HCT116 (cell line): ENCODE measurements around the gene PHACTR4.

ENCODE experiments used
- CEBPB ChIP-seq: IDR thresholded peaks from 2 replicates; pipeline ENCODE4 v1.6.1; 2012; ENCODE audit warnings: low read depth
- EZH2phosphoT487 ChIP-seq: fragments of 200-600 bp; IDR thresholded peaks from 2 replicates; pipeline ENCODE4 v1.6.1; 2018; ENCODE audit warnings: antibody characterized with exemption, borderline replicate concordance
- JUND ChIP-seq: IDR thresholded peaks from 2 replicates; pipeline ENCODE4 v1.6.1; 2012
- POLR2A ChIP-seq: IDR thresholded peaks from 2 replicates; pipeline ENCODE4 v1.7.0; 2011; ENCODE audit warnings: borderline replicate concordance; ENCODE audit not compliant: insufficient read depth, insufficient read length; ENCODE audit errors: extremely low read depth
- POLR2AphosphoS5 ChIP-seq: IDR thresholded peaks from 2 replicates; pipeline ENCODE4 v1.6.1; 2011; ENCODE audit warnings: mild to moderate bottlenecking, low read depth, low read length, moderate library complexity
- SIN3A ChIP-seq: IDR thresholded peaks from 2 replicates; pipeline ENCODE4 v1.6.1; 2012; ENCODE audit warnings: low read depth
- SP1 ChIP-seq: IDR thresholded peaks from 2 replicates; pipeline ENCODE4 v1.6.1; 2012; ENCODE audit warnings: low read depth
- SRF ChIP-seq: IDR thresholded peaks from 2 replicates; pipeline ENCODE4 v1.6.1; 2012; ENCODE audit warnings: low read depth
- YY1 ChIP-seq: IDR thresholded peaks from 2 replicates; pipeline ENCODE4 v1.6.1; 2011; ENCODE audit warnings: low read length, low read depth, moderate library complexity, mild to moderate bottlenecking; ENCODE audit not compliant: insufficient replicate concordance; ENCODE audit errors: extremely low read depth
- ZFX ChIP-seq: fragments of 450-650 bp; IDR thresholded peaks from 2 replicates; pipeline ENCODE4 v1.6.1; 2017
- ZNF274 ChIP-seq: fragments of 200-500 bp; sonication (Bioruptor generic); IDR thresholded peaks from 2 replicates; pipeline ENCODE4 v1.6.1; 2014; ENCODE audit warnings: mild to moderate bottlenecking, low read depth, low read length, inconsistent platforms
- TF ChIP-seq, protein P1 (sequence below): IDR thresholded peaks from 2 replicates; pipeline ENCODE4 v1.6.1; 2012; ENCODE audit warnings: low read depth
- TF ChIP-seq, protein P2 (sequence below), 3 experiments: fragments of 200-600 bp in 1 of 3; sonication (generic) in 1 of 3; IDR thresholded peaks in 2 of 3; conservative IDR thresholded peaks in 1 of 3; 2 replicates each; pipeline ENCODE4 v1.5.1; 2012 to 2017; ENCODE audit warnings: low read depth in 2 of 3, low read length in 2 of 3, antibody characterized with exemption in 1 of 3, borderline replicate concordance in 1 of 3, control low read depth in 1 of 3, mild to moderate bottlenecking in 1 of 3, mixed read lengths in 1 of 3, mixed run types in 1 of 3, moderate library complexity in 1 of 3; ENCODE audit not compliant: insufficient read depth in 1 of 3

DNA sequence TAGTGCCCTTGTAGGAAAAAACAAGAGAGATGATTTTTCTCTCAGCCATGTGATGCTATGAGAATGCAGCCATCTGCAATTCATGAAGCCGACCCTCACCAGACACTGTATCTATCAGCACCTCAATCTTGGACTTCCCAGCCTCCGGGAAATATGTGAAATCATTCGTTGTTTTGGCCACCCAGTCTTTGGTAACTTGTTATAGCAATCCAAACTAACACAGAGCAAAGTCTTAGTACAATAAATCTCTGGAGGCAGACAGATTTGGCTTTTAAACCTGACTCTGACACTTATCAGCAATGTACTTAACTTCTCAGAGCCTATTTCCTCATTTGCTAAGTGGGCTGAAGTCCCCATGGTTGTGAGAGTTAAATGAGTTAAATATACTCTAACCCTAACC lies 45.8 kb upstream of the PHACTR4 start:
- TF ChIP-seq POLR2A (no peak), POLR2AphosphoS5 (no peak), ZNF274 (no peak), ZFX (no peak), YY1 (no peak), SIN3A (no peak), EZH2phosphoT487 (no peak), SP1 (no peak), CEBPB (no peak), SRF (no peak), JUND (no peak)
- TF ChIP-seq, protein P1, sequence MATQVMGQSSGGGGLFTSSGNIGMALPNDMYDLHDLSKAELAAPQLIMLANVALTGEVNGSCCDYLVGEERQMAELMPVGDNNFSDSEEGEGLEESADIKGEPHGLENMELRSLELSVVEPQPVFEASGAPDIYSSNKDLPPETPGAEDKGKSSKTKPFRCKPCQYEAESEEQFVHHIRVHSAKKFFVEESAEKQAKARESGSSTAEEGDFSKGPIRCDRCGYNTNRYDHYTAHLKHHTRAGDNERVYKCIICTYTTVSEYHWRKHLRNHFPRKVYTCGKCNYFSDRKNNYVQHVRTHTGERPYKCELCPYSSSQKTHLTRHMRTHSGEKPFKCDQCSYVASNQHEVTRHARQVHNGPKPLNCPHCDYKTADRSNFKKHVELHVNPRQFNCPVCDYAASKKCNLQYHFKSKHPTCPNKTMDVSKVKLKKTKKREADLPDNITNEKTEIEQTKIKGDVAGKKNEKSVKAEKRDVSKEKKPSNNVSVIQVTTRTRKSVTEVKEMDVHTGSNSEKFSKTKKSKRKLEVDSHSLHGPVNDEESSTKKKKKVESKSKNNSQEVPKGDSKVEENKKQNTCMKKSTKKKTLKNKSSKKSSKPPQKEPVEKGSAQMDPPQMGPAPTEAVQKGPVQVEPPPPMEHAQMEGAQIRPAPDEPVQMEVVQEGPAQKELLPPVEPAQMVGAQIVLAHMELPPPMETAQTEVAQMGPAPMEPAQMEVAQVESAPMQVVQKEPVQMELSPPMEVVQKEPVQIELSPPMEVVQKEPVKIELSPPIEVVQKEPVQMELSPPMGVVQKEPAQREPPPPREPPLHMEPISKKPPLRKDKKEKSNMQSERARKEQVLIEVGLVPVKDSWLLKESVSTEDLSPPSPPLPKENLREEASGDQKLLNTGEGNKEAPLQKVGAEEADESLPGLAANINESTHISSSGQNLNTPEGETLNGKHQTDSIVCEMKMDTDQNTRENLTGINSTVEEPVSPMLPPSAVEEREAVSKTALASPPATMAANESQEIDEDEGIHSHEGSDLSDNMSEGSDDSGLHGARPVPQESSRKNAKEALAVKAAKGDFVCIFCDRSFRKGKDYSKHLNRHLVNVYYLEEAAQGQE = no peak
- TF ChIP-seq, protein P2, sequence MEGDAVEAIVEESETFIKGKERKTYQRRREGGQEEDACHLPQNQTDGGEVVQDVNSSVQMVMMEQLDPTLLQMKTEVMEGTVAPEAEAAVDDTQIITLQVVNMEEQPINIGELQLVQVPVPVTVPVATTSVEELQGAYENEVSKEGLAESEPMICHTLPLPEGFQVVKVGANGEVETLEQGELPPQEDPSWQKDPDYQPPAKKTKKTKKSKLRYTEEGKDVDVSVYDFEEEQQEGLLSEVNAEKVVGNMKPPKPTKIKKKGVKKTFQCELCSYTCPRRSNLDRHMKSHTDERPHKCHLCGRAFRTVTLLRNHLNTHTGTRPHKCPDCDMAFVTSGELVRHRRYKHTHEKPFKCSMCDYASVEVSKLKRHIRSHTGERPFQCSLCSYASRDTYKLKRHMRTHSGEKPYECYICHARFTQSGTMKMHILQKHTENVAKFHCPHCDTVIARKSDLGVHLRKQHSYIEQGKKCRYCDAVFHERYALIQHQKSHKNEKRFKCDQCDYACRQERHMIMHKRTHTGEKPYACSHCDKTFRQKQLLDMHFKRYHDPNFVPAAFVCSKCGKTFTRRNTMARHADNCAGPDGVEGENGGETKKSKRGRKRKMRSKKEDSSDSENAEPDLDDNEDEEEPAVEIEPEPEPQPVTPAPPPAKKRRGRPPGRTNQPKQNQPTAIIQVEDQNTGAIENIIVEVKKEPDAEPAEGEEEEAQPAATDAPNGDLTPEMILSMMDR (IDR thresholded peaks at IDR 0.05 in 2 of 3, conservative IDR thresholded peaks at IDR 0.05 in 1 of 3; ENCODE audit: borderline replicate concordance in 1 of 3, insufficient read depth in 1 of 3, low read depth in 2 of 3, low read length in 2 of 3) = no peak
